SH-SY5Y (cell line): ENCODE data around the gene SMIM30.

Experiments
- GATA2 ChIP-seq: IDR thresholded peaks from 2 replicates; pipeline ENCODE4 v1.6.1; 2011; ENCODE audit warnings: mild to moderate bottlenecking, low read depth, low read length
- GATA3 ChIP-seq: IDR thresholded peaks from 2 replicates; pipeline ENCODE4 v1.6.1; 2011; ENCODE audit warnings: low read depth, mild to moderate bottlenecking, low read length, moderate library complexity

DNA sequence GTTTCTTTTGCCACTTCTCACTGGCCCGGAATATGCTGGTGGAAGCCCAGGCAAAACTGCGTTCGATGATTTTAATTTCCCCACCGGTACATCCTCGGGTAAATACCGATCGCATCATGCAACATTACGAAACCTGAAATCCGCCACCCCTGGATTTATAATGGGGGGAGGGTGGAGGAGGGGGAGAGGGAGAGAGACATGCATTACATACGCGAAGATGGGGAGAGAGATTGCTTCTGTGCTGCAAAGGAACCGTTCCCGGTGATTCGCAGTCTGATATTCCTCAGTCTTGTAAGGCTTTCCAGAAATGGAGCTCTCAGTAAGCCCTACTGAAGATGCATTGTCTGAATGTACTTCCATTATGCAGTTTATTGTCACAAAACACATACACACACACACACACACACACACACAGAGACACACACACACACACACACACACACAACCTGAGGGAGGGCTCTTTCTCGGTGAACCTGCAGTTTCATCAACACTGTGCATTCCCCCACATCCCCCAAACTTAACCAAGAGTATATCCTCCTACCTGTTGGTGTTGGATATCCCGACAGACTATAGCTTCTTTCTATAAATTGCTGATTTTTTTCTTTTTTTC, 32.5 kb downstream of the SMIM30 start:
- peak; percentile 45; the same call in 1 of the 2 replicates for TF ChIP-seq GATA3
- TF ChIP-seq GATA2 = peak; percentile 93
